GM12801 (cell line): ENCODE measurements around the gene ATG3.

ENCODE experiments used
- CTCF ChIP-seq: IDR thresholded peaks from one replicate; pipeline ENCODE4 v1.5.1; 2011; ENCODE audit warnings: control low read depth; ENCODE audit not compliant: insufficient read length; ENCODE audit errors: extremely low read depth

ATG3 gene

GRCh38 chr3:112560721-112561483 lies 860 bp downstream of the ATG3 start:
- TF ChIP-seq CTCF: no peak

GRCh38 chr3:112560307-112560706 lies 1.5 kb downstream of the ATG3 start:
- TF ChIP-seq CTCF: no peak

- no peak for TF ChIP-seq CTCF
Observed at GRCh38 chr3:112557976-112558375, 3.8 kb downstream of the ATG3 start.

- TF ChIP-seq CTCF: no peak
Observed at GRCh38 chr3:112555535-112556170, 6.1 kb downstream of the ATG3 start.

GRCh38 chr3:112550859-112551258 lies 10.9 kb downstream of the ATG3 start:
- TF ChIP-seq CTCF: no peak

- TF ChIP-seq CTCF: no peak
Observed at GRCh38 chr3:112546216-112546759, 15.5 kb downstream of the ATG3 start.

GRCh38 chr3:112539825-112540650 lies 21.7 kb downstream of the ATG3 start:
- TF ChIP-seq CTCF: no peak
